Lung microvascular endothelial cell (primary cell): ENCODE data around the gene ZDHHC1. TPM values are rescaled to one million over a fixed set of nuclear protein-coding genes. Genes with fewer than 3 reads are reported as not detected.

Experiments used
- DNase-seq, 2 donors: peaks; one replicate each; pipeline versions ENCODE4 v3.0.0 to v3.0.0-alpha.2; 2010; ENCODE audit warnings: low read depth in 2 of 2
- total RNA-seq: library from RNA; depleted of rRNA; stranded (reverse); fragments of >200 nt; gene quantifications from 2 replicates; pipeline ENCODE4 v1.2.1, GENCODE V29; 2014

Gene ZDHHC1
- total RNA-seq, 1 donor from 2014 or later: 2.6 TPM

DNA sequence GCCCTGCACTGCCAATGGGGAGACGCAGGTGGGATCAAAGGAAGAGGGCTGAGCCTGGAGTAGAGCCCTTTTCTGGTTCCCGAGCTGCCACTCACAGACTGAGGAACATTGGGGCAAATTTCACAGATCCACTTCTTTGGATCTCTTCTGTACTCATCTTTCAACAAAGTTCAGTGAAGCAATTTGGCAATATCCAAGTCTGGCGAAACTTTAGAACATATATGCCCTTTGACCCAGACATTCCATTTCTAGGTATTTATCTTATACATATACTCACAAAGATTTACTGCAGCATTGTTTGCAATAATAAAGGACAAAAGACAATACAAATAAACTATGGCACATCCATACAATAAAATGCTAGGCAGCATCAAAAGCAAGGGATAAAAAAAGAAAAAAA lies 4.9 kb downstream of the ZDHHC1 start:
- DNase-seq: no peak

DNA sequence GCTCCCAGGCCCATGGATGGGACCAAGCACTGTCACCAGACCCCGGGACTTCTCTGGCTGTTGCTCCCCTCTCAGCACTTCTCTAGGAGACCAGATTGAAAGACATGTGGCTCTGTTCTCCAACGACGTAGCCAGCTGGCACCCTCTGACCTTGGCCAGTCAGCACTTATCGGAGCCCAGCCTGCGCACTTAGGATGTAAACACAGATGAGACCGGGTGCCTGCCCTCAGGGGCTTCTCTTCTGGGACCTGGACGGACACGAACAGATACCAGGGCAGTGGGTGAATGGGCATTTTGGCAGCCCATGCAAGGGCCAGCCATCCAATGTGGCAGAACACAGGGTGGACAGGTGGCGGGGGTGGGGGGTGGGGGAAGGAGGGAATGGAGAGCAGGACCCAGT lies 6.6 kb downstream of the ZDHHC1 start:
- DNase-seq: no peak

DNA sequence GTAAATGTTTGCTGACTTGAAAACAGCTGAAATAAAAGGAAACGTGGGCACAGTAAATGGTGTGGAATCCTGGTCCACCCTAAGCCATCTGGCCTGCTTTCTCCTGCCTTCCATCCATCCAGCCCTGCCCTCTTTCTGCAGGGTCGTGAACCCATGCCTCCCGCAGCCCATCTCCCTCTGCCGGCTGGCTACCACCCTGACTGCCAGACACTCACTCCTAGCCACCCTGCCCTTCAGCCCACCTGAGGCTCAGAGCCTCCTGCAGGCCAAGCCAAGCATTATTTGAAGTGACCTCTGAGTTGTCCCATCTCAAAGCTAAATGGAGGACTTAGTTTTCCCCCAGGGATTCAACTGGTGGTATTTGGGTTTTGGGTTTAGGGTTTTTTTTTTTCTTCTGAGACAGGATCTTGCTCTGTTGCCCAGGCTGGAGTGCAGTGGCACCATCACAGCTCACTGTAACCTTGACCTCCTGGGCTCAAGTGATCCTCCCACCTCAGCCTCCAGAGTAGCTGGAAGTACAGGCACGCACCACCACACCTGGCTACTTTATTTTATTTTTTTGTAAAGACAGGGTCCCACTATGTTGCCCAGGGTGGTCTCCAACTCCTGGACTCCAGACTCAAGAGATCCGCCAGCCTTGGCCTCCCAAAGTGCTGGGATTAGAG lies 8.4 kb downstream of the ZDHHC1 start:
- DNase-seq: no peak

DNA sequence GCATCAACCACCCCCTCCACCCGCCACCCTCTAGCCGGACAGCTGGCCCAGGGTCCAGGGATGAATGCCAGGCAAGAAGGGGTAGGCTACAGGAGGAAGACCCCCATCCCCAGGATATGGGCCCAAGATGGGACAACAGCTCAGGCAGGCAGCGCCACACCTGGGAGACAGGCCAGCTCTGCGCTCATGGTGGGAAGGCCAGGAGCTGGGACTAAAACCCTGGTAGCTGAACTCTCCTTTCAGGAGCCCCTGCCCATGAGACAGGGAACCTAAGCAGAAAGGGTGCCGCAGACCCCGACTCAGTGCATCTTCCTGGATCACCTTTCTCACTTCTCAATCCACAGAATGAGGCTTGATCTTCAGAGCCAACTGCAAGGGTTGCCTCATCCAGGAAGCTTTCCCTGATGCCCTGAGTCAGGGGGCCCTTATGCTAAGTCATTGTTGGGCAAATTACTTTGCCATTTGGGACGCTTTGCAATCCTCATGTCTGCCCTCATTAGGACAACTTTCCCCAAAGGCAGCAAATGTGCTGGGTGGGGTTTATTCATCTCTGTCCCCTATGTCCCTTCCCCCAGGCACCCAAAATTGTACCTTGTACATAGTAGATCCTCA lies 9.0 kb downstream of the ZDHHC1 start:
- peak in 1 of 2 donors; percentile 43 for DNase-seq

DNA sequence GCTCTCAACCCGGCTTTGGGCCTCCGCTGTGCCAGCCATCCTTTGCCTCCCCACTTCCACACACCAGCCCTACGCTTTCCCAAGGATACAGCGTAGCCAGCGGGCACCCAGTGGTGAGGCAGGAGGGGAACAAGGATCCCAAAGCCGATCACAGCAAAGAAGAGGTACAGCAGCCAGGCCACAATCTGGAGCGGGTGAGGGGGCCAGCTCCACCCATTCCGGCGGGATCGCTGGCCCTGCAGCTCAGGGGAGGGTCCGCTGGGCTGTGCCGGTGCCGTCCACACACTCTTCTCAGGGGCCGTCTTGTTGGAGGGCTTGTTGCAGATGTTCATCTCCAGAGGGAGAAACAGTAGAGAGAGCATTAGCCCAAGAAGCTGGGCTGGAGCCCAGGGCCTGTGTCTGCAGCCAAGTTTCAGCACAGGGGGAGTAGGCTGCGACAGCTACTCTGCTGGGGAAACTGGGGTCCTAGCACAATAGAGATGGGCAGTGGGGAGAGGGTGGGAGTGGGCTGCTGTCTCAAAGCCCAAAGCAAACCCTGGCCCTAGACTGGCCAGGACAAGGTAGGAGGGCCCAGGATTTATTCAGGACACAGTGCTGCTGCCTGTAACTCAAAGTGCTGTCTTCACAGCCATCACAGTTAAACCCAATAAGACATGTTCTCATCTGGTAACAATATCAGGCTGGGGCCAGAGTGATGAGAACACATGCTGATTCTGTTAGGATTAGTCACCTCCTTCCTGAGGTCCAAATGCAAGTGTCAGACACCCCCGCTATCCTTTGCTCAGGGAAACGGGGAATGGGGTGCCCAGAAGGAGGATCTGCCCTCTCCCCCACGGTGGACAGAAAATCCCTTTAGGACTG lies 9.9 kb downstream of the ZDHHC1 start:
- peak; percentile 47 to 89 for DNase-seq

DNA sequence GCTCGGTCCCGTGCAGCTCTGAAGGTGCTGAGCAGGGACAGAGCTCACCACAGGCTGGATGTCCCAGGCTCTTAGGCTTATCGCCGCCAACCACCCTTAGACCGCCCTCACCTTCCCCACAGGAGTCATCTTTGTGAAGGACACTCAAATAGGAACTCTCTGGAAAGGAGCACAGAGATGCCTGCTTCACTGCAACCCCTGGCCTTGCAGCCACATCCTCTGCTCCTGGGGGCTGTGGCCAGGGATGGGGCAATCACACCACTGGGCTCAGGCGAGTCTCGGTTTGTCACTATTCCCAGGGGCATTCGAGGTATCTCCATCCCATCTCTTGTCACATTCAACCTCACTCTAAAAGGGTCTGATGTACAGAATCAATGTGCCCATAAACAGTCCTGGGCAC lies 10.9 kb downstream of the ZDHHC1 start:
- DNase-seq: no peak

DNA sequence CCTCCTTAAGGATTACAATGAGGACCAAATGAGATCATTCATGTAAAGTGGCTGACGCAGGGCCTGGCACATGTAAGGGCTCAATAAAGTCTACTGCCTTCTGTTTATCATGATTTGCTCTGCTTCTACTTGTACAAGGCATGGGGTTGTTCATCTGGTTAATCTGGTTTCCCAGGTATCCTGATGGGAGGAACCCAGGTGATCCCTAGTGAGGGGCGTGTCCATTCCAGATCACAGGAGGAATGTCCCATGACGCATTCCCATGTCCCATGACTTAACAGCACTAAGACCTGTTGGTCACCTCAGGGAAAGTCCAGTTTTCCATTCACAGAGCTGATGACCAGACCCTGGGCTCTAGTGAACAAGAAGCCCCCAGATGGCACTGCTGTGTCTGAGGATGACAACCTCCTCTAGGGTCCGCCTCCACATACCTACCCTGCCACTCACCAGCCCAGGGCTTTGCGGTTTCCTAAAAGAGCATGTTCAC lies 11.5 kb downstream of the ZDHHC1 start:
- DNase-seq: peak in 1 of 2 donors; percentile 22

DNA sequence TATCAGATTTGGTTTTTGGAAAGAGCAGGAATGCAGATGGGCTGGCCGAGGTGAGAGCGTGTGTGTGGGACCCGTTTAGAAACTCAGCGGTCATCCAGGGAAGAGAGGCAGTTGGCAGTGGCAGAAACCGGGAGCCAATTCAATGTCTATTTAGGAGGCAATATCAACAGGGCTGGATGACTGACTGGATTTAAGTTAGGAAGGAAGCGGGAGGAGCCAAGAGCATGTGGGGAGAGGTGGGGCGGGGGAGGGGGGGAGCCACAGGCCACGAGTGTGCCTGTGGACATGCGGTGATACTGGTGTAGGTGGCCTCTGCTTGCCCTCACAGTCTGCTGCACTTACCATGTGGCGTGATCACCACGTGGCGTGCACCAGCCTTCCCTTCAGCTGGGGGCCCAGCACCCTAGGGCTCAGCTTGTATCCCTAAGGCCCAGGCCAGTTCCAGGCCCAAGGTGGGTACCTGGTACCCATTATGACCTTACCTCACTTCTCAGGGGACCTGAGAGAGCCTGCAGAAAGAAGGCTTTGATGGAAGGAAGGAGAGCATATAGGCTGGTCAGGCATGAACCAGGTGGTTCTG lies 12.2 kb downstream of the ZDHHC1 start:
- peak; percentile 62 to 64 for DNase-seq

DNA sequence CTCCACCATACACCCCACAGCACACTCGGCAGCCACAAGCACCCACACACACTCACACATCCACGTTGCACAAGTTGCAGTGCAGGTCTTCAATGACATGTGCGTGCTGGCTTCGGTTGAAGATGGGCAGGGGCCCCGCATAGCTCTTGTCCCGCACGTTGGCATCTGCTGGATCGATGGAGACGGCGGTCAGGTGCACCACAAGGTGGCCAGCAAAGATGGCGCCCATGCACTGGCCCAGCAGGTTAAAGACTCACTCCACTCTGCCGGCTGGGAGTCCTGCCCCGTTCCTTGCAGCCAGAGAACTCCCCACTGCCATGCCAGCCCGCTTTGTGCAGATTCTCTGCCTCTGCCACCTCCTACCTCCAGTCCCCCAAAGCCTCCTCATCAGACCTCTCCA lies 15.4 kb downstream of the ZDHHC1 start:
- no peak for DNase-seq

DNA sequence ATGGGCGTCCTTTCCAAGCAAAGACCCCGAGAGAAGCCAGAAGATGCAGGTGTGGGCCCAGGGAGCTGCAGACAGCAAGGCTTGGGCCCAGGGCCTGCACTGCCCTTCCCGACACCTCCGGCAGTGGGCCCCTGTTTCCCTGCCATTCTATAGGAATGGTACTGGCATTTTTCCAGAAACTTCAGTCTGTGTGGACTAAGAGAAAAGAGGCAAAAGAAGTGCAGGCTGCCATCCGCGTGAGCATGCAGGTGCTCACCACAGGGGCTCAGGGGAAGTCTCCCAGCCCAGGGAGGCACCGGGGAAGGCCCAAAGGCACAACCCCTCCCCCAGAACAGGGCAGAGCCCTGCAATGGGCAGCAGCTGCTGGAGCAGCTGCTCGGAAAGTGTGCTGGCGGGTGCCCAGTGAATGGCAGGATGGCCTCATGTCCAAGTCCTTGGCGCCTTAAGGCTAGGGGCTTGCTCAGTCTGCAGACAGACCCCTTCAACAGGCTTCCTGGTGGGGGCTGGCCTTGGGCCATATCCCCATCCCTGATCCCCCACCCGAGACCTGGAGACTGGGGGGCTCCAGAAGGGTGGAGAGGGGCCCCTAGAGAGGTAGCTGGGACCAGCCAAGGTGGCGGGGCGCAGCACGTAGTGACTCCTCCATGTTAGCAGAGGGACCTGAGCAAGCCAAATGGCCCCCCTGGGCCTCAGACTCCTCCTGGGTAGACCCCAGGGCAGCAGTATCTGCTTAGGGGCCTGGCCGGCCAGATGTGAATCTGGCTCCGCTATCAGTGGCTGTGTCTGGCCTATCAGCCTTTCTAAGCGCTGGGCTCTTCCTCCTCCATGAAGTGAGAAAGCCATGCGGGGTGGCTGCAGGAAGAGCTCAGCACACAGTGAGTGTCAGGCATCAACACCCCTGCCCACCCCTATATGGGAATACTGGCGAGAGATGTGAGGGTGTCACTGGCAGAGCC lies 16.2 kb downstream of the ZDHHC1 start:
- no peak for DNase-seq

DNA sequence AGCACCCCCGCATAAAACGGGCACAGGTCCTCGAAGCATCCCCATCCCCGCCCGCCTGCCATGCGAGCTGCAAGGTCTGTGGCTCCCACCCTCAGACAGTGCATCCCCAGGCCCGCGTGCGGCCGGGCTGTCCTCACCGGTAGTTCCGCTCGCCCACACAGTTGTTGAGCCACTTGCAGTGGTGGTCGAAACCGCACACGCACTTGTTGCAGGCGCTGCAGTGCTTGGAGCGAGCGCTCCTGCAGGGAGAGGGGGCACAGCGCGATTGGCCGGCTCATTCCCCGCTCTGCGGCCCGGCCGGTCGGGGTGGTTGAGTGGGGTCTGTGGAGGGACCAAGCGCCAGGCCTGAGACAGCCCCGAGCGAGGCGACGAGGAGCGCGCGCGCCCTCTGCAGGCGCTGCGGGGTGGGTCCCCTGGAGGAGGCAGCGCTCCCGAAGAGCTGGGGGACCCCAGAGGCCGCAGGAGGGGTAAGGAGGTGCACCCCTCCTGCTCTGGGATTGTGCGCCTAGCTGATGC lies 17.0 kb downstream of the ZDHHC1 start:
- DNase-seq: peak; percentile 48 to 55

DNA sequence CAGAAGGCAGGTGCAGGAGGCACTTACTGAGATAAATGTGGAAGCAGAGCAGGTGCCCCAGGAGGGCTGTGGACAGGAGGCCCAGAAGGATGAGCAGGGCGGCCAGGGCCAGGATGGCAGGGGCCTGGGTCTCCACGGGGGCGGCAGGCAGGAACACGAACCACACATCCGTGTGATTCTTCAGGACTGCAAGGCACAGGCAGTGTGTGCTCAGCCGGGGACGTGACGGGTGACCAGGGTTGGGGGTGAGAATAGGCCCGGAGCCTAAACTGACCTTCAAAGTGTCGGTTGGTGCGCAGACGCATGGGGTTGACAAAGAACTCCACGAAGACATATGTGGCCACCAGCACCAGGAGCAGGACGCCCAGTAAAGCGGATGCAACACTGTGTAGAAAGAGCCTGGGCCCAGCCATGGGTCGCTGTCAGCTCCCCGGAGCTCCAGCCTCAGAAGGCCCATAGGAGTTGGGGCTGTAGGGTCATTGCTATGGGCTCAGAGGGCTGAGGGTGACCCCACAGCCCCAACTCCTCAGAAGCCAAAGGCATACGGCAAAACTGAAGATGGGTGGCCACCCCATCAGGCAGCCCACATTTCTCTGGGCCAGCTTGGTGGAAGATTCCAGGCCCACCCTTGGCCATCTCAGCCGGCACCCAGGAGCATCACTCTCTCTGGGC lies 17.6 kb downstream of the ZDHHC1 start:
- DNase-seq: no peak

DNA sequence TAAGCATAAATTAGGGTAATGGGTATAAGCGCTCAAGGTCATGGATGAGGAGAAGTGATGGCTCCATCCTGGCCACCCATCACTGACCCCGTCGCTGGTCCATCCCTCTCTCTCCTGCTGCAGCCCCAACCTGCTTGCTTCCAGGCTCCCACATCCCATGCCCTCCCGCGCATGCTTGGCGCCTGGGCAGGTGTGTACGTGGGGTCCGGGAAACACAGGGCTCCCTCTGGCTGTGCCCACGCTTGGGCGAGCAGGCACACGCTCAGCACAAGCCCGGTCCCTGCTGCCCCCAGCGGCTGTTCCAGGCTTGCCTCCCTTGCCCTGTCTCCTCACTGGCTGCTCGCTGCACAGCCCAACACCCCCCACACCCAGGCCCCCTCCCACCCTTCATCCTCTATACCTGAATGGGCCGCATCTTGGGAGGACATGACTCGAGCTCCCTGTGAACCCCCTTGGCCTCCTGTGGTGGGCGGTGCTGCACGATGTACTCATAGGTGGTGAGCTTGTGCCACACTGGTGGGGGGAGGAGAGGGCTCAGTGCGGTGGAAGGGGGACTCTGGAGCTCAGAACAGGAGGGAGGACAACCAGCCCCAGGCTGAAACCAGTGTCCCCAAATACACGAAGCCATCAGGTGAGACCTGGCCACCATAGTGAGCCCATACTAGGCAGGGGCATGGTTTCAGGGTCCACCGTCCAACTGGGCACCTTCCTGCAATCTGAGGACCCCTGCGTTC lies 18.3 kb downstream of the ZDHHC1 start:
- DNase-seq: no peak

DNA sequence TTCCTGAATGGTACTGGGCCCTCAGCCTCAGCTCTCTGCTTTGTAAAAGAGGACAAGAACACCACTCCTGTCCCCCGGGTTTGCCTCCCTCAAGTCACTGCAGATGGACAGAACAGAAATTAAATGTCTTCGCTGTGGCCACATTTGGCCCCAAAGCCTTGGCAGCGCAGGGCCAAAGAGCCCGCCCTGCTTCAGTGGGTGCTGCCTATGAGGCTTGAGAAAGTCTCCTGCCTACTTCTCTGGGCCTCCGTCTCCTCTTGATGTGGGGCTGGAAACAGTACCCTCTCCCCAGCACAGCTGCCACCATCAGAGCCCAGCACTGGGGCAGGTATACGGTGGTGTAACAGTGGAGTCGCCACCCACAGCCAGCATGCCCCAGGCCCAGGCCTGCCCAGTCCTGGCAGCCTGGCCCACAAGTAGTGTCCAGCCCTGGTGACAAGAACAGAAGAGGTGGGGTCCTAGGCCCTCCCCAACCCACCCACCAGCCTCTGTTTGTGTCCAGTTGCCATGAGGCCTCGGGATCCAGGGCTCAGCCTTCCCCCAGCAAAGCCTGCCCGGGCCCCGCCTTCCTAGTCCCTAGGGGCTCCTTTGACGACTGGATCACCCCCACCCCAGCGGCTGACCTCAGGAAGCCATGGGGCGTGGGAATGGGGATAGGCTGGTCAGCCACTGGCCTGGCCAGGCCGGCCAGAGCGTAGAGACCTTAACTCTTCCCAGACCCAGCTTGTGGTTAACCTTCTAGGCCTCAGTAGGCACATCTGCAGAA lies 19.1 kb downstream of the ZDHHC1 start:
- DNase-seq: peak in 1 of 2 donors; percentile 32

DNA sequence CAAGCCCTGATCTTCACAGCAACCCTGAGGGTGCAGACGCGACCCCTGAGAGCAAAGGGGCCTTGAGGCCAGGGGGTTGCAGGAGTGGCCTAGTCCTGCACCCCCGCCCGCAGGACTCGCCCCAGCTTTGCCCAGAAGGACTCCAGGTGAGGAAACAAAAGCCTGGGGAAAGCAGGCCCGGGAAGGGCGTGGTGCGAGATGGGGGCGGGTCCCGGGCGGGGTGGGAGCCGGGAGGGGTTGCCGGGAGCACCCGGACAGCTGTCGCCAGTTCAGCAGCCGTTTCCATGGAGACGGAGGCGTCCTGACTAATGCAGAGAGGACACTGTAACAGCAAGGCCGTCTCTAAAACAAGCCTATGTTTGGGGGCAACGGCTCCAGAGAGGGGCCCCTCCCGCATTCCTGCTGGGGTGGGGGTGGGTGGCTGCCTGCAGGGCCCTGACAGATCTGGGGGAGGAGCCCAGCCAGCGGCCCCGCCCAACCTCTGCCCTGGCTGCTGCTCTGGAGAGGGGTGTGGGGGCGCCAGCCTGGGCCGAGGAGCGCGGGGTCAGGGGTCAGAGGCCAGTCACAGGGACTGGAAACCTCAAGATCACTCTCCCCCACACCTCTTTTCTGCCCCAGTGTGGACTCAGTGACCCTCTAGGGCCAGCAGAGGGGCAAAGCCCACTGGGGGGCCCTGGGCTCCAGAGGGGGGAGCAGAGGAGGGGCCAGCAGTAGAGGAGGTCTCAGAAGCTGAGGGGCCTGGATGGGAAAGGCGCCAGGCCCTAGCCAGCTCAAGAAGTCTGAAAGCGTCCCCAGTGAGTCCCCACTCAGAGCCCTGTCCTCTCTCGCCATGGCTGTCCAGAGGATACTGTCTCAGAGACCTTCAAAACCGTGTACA lies 19.9 kb downstream of the ZDHHC1 start:
- DNase-seq: peak; percentile 80 to 86

DNA sequence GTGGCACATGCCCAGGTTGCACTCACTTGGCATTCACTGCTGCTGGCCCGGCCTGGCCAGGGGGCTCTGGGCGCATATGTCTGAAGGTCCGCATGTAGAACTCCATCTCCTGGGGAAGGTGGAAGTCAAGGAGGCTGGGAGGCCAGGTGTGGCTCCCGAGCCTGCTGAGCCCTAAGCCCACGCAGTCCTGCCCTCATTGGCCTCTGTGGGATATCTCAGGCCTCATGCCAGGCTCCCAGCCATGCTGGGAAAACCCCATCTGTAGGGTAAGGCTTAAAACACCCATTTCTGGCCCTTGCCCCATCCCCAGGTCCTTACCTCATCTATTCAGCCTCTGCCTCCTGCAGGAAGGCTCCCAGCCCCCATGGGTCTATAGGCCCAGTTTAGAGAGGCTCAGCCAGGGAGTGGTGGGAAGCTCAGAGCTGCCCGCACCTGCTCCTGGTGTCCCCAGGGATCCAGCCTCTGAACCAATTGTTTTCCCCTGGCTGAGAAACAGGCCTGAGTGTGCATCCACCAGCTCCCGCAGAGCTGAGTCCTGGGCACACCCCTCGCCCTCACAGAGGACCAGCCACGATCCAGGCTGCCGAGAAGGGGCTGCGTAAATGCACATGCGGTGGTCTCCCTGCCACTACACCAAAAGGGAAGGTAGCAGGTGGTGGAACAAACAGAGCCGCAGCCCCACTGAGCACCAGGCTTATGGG lies 20.7 kb downstream of the ZDHHC1 start:
- no peak for DNase-seq

DNA sequence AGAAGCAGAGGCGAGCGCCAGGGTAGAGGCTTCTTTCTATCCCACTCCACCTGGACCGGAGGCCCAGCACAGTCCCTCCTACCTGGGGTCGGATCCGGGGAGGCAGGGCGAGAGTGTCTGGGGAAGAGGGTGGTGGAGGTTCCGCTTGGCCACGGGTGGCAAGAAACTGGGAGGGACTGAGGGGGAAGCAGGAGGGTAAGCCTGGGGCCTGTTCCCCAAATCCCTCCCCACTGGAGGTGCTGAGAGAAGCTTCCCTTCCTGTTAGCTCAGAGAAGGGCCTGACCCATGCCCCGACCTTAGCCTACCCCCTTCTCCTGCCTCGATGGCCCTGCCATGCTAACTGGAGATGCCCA lies 21.2 kb downstream of the ZDHHC1 start:
- no peak for DNase-seq
